GM10266 (cell line): ENCODE results near the gene TENT4B.
"Not testable (repeated sequence)": the region's sequence is repeated elsewhere in the genome, so short reads cannot be mapped to it uniquely, and the experiment has no call there.

Experiments
- DNase-seq: peaks from one replicate; pipeline ENCODE4 v3.0.0; 2012; ENCODE audit errors: extremely low spot score
- TF ChIP-seq, protein P1 (sequence below): IDR thresholded peaks from 2 replicates; pipeline ENCODE4 v1.5.1; 2012; ENCODE audit warnings: mild to moderate bottlenecking, low read depth; ENCODE audit not compliant: control insufficient read depth, insufficient read depth; ENCODE audit errors: missing control alignments

TENT4B gene

GRCh38 chr16:50124769-50125168, 28.3 kb upstream of the TENT4B start:
- TF ChIP-seq, protein P1, sequence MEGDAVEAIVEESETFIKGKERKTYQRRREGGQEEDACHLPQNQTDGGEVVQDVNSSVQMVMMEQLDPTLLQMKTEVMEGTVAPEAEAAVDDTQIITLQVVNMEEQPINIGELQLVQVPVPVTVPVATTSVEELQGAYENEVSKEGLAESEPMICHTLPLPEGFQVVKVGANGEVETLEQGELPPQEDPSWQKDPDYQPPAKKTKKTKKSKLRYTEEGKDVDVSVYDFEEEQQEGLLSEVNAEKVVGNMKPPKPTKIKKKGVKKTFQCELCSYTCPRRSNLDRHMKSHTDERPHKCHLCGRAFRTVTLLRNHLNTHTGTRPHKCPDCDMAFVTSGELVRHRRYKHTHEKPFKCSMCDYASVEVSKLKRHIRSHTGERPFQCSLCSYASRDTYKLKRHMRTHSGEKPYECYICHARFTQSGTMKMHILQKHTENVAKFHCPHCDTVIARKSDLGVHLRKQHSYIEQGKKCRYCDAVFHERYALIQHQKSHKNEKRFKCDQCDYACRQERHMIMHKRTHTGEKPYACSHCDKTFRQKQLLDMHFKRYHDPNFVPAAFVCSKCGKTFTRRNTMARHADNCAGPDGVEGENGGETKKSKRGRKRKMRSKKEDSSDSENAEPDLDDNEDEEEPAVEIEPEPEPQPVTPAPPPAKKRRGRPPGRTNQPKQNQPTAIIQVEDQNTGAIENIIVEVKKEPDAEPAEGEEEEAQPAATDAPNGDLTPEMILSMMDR = no peak

DNA sequence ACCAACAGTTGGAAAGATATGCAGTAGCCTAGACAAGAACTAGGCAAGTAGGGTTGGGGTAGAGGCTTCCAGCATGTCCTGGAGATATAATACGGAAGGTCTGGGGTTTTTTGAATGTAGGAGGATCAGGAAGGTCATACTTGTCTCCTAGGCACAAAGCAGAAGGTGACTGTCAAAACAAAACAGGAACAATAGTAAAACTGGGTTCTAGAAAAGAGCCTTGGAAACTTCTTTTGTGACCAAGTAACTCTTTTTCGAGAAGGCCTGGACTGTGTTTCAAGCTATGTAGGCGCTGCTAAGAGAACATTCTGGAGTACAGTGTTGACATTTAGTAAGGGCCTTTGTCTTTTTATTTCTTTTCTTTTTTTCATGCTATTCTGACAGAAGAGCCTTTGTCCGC, 26.9 kb upstream of the TENT4B start:
- TF ChIP-seq, protein P1 = no peak

More at GRCh38 chr16:50124769-50125168, 28.3 kb upstream of the TENT4B start:
- DNase-seq = no peak

GRCh38 chr16:50132571-50132970, 20.5 kb upstream of the TENT4B start:
- not testable (repeated sequence) for DNase-seq

More for the DNA sequence above, 26.9 kb upstream of the TENT4B start:
- no peak for DNase-seq

DNA sequence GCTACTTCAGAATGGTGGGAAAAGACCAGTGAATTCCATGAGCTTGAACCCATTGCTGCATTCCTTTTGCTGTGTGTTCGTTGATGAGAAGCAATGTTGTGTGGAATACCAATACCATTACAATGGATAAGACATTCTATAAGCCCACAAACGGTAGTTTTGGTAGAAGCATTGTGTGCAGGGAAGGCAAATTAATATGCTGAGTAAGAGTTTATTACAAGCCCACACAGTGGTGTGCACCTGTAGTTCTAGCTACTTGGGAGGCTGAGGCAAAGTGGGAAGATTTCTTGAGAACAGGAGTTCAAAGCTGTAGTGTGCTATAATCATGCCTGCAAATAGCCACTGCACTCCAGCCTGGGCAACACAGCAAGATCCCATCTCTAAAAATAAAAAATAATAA, 19.9 kb upstream of the TENT4B start:
- DNase-seq = no peak
- TF ChIP-seq, protein P1 = no peak

- TF ChIP-seq, protein P1 = peak; percentile 36
- no peak for DNase-seq
These were observed 16.7 kb upstream of the TENT4B start for GRCh38 chr16:50136399-50136798.

GRCh38 chr16:50137268-50137667, 15.8 kb upstream of the TENT4B start:
- TF ChIP-seq, protein P1 = no peak
- no peak for DNase-seq

GRCh38 chr16:50139580-50139979, 13.5 kb upstream of the TENT4B start:
- no peak for DNase-seq
- TF ChIP-seq, protein P1 = no peak

DNA sequence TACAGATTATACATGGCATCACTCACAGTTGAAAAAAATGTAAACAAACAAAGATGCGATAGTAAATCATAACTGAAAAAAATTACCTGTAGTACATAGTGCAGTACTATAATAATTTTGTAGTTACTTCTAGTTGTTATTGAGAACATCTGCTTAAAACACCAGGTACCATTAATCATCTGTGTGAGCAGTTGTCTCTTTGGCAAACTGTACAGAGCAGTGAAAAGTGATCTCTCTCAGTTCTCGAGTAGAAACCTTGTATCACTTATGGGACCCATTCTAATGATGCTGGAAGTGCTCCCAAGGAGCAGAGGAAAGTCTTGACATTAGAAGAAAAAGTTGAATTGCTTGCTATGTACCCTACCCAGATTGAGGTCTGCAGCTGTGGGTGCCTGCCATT, 8.9 kb upstream of the TENT4B start:
- TF ChIP-seq, protein P1 = no peak
- DNase-seq = no peak
